MCF 10A (cell line): ENCODE results near the gene MRNIP. TPM values are rescaled to one million over a fixed set of nuclear protein-coding genes. Genes with fewer than 3 reads are reported as not detected.

Experiments used
- Bru-seq: library from RNA; stranded (reverse); fragments of 400-500 nt; gene quantifications from one replicate; lab custom pipeline; 2021; lab: Mats Ljungman, UMichigan
- BruChase-seq, 2 experiments: library from RNA; stranded (reverse); fragments of 400-500 nt; gene quantifications; one replicate each; lab custom pipeline; 2021; lab: Mats Ljungman, UMichigan
- BruUV-seq: library from RNA; stranded (reverse); fragments of 400-500 nt; replicated peaks from 2 replicates; lab custom pipeline; 2021; lab: Mats Ljungman, UMichigan
- CTCF ChIA-PET: fragments of 300-600 bp; sonication (Branson Sonifier 250); formaldehyde crosslinking; extraction: SDS; loops from one replicate; lab custom pipeline; 2021; ENCODE audit warnings: antibody characterized with exemption, inconsistent platforms; lab: Yijun Ruan, JAX
- POLR2A ChIA-PET: fragments of 300-600, 350-650 bp; sonication (Branson Sonifier 250); formaldehyde crosslinking; extraction: SDS; loops from one replicate; lab custom pipeline; 2020; ENCODE audit warnings: antibody characterized with exemption, inconsistent platforms; lab: Yijun Ruan, JAX
- DNase-seq: peaks from one replicate; pipeline ENCODE4 v3.0.0-alpha.2; 2018; ENCODE audit not compliant: unreplicated experiment
- H3K27ac Mint-ChIP-seq: one replicate; pipeline ENCODE4 v1.8.0; 2022; ENCODE audit warnings: mild to moderate bottlenecking, low read depth, mixed read lengths; ENCODE audit not compliant: unreplicated experiment
- H3K27me3 Mint-ChIP-seq: one replicate; pipeline ENCODE4 v1.8.0; 2022; ENCODE audit warnings: mixed read lengths; ENCODE audit not compliant: insufficient read depth, unreplicated experiment
- H3K36me3 Mint-ChIP-seq: one replicate; pipeline ENCODE4 v1.8.0; 2022; ENCODE audit warnings: mild to moderate bottlenecking, moderate library complexity, mixed read lengths; ENCODE audit not compliant: insufficient read depth, unreplicated experiment
- H3K4me1 Mint-ChIP-seq: one replicate; pipeline ENCODE4 v1.8.0; 2022; ENCODE audit warnings: mixed read lengths; ENCODE audit not compliant: insufficient read depth, unreplicated experiment
- H3K4me3 Mint-ChIP-seq: one replicate; pipeline ENCODE4 v1.8.0; 2022; ENCODE audit warnings: mild to moderate bottlenecking, moderate library complexity, mixed read lengths; ENCODE audit not compliant: unreplicated experiment
- H3K9me3 Mint-ChIP-seq: one replicate; pipeline ENCODE4 v1.8.0; 2022; ENCODE audit warnings: mixed read lengths; ENCODE audit not compliant: unreplicated experiment
- intact Hi-C: fragments of 100-400 bp; cut with micrococcal nuclease; formaldehyde crosslinking; loops from 2 replicates; pipeline ENCODE4 v1.14.1; 2022
- long read RNA-seq: library from polyadenylated mRNA; stranded (forward); transcript quantifications from one replicate; pipeline ENCODE4 v2.0.0, GENCODE V29; 2022
- total RNA-seq: library from RNA; stranded (reverse); gene quantifications from 2 replicates; pipeline ENCODE4 v1.2.3, GENCODE V29; 2022
- TF ChIP-seq, protein P1 (sequence below): fragments of 200-600 bp; IDR thresholded peaks from one replicate; pipeline ENCODE4 v1.8.0; 2022; ENCODE audit warnings: antibody characterized with exemption, mild to moderate bottlenecking; ENCODE audit not compliant: unreplicated experiment

The MRNIP gene, protein sequence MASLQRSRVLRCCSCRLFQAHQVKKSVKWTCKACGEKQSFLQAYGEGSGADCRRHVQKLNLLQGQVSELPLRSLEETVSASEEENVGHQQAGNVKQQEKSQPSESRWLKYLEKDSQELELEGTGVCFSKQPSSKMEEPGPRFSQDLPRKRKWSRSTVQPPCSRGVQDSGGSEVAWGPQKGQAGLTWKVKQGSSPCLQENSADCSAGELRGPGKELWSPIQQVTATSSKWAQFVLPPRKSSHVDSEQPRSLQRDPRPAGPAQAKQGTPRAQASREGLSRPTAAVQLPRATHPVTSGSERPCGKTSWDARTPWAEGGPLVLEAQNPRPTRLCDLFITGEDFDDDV
- total RNA-seq = 40.3 and 42.8 TPM in 2 replicates
- percentile 67 among the genes with signal in this experiment for Bru-seq, nascent RNA
- BruChase-seq, experiment 1, labeled RNA remaining after a 6-hour chase = percentile 78 among the genes with signal in this experiment
- BruChase-seq, experiment 2, labeled RNA remaining after a 2-hour chase = percentile 76 among the genes with signal in this experiment
- long read RNA-seq, full-length matches to known transcripts = 26 of 35 reads
- long read RNA-seq, partial matches to known transcripts = 0 of 35 reads
- long read RNA-seq, other reads (novel, unspliced or antisense) = 9 of 35 reads

DNA sequence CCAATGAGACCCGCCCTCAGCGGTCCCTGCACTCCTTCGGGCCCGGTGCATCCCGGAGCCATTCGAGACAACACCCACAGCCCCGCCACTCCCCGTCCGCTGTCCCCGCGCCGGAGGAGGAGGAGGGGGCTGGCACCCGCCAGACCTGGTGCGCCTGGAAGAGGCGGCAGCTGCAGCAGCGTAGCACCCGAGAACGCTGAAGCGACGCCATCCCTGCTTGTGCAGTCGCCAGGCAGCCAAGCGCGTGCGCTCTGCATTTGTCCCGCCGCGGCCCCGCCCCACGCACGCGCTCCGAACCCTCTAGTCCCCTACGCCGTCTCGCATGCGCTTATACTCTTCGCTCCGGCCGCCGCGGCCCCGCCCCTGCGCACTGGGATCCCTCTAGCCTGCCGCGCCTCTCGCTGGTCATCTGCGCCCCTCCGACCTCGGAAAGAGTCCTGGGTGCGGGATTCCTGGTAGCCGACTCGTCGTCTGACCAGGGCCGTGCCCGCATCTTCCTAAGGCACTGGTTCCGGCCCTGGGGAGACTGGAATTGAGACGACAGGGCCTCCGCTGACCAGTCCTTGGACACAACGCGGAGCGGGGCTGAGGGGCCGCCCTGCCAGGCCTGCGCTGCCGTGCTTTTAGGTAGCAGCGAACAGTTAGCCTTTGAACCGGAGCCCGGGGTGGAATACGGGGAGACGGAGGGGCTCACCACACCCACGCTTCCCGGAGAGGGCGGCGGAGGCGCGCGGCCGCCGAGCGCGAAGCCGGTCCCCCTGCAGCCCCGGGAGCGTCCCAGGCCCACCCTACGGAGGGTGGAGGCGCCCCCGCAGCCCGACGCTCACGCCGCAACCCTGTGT, at the start of gene MRNIP:
MRNIP (minus strand) TSS at position 232 of the 842 bp plus-strand sequence; CDS start at position 211, 21 bp downstream.
- DNase-seq = peak; percentile 98
- Mint-ChIP-seq H3K4me3 (peak within 1 kb of the TSS; percentile 94), H3K27me3 (no peaks in the 10 kb centered on the region), H3K36me3 (peaks cover 20% of the 10 kb centered on the region), H3K4me1 (peaks cover 11% of the 10 kb centered on the region), H3K27ac (peak within 1 kb of the TSS; percentile 83), H3K9me3 (no peaks in the 10 kb centered on the region)
- CTCF ChIA-PET = interaction anchor here (0.9 to 1.8 kb wide), 4 partner anchors 14 to 76 kb away, joined by 3 to 6 read pairs (median 4); no protein-coding TSS in a partner anchor
- POLR2A ChIA-PET = interaction anchor here (0.5 to 5.3 kb wide), 17 partner anchors 9 to 236 kb away, joined by 3 to 42 read pairs (median 4); partner anchors contain the start of genes HNRNPH1 and SQSTM1
- intact Hi-C loops = loop anchor here (1.0 to 5.0 kb wide), 3 partner anchors 38 to 96 kb away; partner anchors contain the start of genes MGAT4B and SQSTM1
- TSS peak; percentile 67 for BruUV-seq
- TF ChIP-seq, protein P1, sequence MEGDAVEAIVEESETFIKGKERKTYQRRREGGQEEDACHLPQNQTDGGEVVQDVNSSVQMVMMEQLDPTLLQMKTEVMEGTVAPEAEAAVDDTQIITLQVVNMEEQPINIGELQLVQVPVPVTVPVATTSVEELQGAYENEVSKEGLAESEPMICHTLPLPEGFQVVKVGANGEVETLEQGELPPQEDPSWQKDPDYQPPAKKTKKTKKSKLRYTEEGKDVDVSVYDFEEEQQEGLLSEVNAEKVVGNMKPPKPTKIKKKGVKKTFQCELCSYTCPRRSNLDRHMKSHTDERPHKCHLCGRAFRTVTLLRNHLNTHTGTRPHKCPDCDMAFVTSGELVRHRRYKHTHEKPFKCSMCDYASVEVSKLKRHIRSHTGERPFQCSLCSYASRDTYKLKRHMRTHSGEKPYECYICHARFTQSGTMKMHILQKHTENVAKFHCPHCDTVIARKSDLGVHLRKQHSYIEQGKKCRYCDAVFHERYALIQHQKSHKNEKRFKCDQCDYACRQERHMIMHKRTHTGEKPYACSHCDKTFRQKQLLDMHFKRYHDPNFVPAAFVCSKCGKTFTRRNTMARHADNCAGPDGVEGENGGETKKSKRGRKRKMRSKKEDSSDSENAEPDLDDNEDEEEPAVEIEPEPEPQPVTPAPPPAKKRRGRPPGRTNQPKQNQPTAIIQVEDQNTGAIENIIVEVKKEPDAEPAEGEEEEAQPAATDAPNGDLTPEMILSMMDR = no peak

DNA sequence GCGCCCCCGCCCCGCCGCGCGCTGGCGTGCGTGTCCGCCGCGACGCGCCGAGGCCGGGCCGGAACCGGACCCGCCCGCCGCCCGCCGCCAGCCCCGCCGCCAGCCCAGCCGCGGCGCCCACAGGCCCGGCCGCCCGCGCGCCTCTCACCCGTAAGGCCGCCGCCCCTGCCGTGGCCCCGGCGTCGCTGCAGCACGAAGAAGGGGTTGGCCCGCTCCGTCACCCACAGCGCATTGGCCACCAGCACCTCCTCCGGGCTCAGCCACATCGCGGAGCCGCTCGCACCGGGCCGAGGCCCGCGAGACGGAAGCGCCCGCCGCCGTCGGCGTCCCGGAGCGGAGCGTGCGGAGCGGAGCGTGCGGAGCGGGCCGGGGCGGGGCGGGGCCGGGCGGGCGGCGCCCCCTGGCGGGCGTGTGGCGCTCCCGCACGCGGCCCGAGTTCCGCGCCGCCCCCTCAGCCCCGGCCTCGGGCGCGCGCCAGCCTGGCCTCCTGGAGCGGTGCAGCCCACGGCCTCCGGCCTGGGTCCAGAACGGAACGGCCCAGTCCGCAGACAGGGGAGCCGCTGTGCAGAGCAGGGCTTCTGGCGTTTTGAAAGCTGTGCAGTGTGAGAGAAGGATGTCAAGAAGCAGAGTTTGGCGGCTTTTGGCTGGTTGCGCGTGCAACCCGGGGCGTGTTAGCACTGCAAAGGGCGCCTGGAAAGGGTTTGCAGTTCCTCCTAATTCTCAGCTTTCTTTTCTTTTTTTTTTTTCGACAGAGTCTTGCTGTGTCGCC, 49.1 kb upstream of the MRNIP start, which contains the start of gene TBC1D9B:
TBC1D9B (minus strand) TSS at position 342 of the 769 bp plus-strand sequence; CDS start at position 266, 76 bp downstream.
- H3K9me3 Mint-ChIP-seq = no peaks in the 10 kb centered on the region
- peaks cover 28% of the 10 kb centered on the region for H3K36me3 Mint-ChIP-seq
- CTCF ChIA-PET = interaction anchor here (0.5 to 1.4 kb wide), 16 partner anchors 9 to 172 kb away, joined by 3 to 5 read pairs (median 3); no protein-coding TSS in a partner anchor
- H3K27ac Mint-ChIP-seq = peak within 1 kb of the TSS; percentile 82
- peaks cover 7% of the 10 kb centered on the region for H3K4me1 Mint-ChIP-seq
- TF ChIP-seq, protein P1 = peak; percentile 34
- no TSS peak for BruUV-seq
- peak; percentile 73 for DNase-seq
- intact Hi-C loops = loop anchor here (2.0 to 5.0 kb wide), 3 partner anchors 111 to 165 kb away; partner anchors contain the start of gene RNF130
- H3K4me3 Mint-ChIP-seq = peak within 1 kb of the TSS; percentile 98
- POLR2A ChIA-PET = interaction anchor here (0.7 to 1.6 kb wide), 6 partner anchors 12 to 588 kb away, joined by 3 to 7 read pairs (median 4); partner anchors contain the start of gene MAML1
- H3K27me3 Mint-ChIP-seq = no peaks in the 10 kb centered on the region

DNA sequence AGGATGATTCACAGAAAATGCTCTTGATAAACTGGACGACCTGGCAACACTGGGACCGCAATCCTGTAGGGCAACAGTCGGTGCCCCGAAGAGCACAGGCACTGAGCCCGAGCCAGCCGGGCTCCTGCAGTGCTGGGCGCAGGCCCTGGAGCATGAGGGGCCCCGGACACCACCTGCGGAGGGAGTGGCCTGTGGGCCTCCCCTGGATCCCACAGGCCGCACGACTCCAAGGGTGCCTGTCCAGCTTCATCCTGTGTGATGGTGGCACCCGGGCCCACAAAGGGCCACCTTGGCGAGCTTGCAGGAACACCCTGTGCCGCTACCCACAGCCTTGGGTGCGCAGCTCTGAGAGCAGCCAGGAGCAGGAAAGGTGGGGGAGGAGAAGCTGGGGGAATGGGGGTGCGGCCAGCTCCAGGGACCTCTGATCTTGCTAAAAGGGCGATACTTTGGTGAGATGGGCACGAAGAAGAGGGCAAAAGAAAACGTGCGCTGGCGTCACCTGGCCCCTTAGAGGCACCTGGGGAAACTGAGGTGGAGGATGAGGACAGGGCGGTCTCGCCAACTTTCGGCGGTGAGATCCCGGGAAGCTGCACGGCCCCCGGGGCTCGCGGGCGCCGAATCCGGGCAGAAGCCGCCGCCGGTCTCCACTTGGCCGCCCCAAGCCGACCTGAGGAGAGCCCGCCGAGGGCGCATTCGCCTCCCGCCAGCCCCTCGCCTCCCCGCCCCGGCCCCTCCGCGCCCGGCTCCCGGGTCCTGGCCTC, 48.4 kb upstream of the MRNIP start:
- POLR2A ChIA-PET = interaction anchor here (0.7 to 2.1 kb wide), 15 partner anchors 11 to 785 kb away, joined by 3 to 14 read pairs (median 4); partner anchors contain the start of genes MAML1, MRNIP and SQSTM1
- H3K4me1 Mint-ChIP-seq = peaks cover 7% of the 10 kb centered on the region
- H3K4me3 Mint-ChIP-seq = peak overlapping the region; percentile 98
- TF ChIP-seq, protein P1 = no peak
- CTCF ChIA-PET = interaction anchor here (0.5 to 1.4 kb wide), 14 partner anchors 9 to 847 kb away, joined by 3 to 5 read pairs (median 3); partner anchors contain the start of genes HNRNPH1 and ZNF354C
- no TSS peak for BruUV-seq
- H3K9me3 Mint-ChIP-seq = no peaks in the 10 kb centered on the region
- peak; percentile 55 for DNase-seq
- intact Hi-C loops = loop anchor here (2.0 to 5.0 kb wide), 2 partner anchors 110 to 165 kb away; partner anchors contain the start of gene RNF130
- peak overlapping the region; percentile 82 for H3K27ac Mint-ChIP-seq
- no peaks in the 10 kb centered on the region for H3K27me3 Mint-ChIP-seq
- H3K36me3 Mint-ChIP-seq = peaks cover 35% of the 10 kb centered on the region
